ENCODE data around the gene HOXB1.

- TF ChIP-seq CTCF (conservative IDR thresholded peaks at IDR 0.05) (no peak), EZH2 (IDR thresholded peaks at IDR 0.05; ENCODE audit: low read depth) (no peak)
These were observed 17.9 kb upstream of the HOXB1 start for GRCh38 chr17:48548523-48549280.

Measured in PC-9 (cell line).